HG03280 (cell line): ENCODE measurements around the gene KRT14.
"Not testable (repeated sequence)": the region's sequence is repeated elsewhere in the genome, so short reads cannot be mapped to it uniquely, and the experiment has no call there.

Experiments
- ATAC-seq: cut with Tn5 transposase; IDR thresholded peaks from one replicate; pipeline ENCODE4 v1.9.1; 2021; ENCODE audit warnings: mild to moderate bottlenecking, moderate library complexity; ENCODE audit not compliant: unreplicated experiment

Gene KRT14

GRCh38 chr17:41548844-41549595, 37.7 kb downstream of the KRT14 start:
- ATAC-seq = no peak

- ATAC-seq = no peak
These were observed 38.5 kb downstream of the KRT14 start for GRCh38 chr17:41547921-41548843.

- ATAC-seq = no peak
These were observed 39.3 kb downstream of the KRT14 start for GRCh38 chr17:41547378-41547841.

- ATAC-seq = no peak
These were observed 39.9 kb downstream of the KRT14 start for GRCh38 chr17:41546819-41547218.

- no peak for ATAC-seq
These were observed 40.8 kb downstream of the KRT14 start for GRCh38 chr17:41545829-41546410.

GRCh38 chr17:41544935-41545334, 41.8 kb downstream of the KRT14 start:
- no peak for ATAC-seq

- ATAC-seq = no peak
These were observed 42.2 kb downstream of the KRT14 start for GRCh38 chr17:41544491-41544892.

- not testable (repeated sequence) for ATAC-seq
These were observed 43.9 kb downstream of the KRT14 start for GRCh38 chr17:41542786-41543185.

- ATAC-seq = no peak
These were observed 44.3 kb downstream of the KRT14 start for GRCh38 chr17:41542357-41542756.

- ATAC-seq = no peak
These were observed 45.6 kb downstream of the KRT14 start for GRCh38 chr17:41540921-41541625.

- no peak for ATAC-seq
These were observed 46.6 kb downstream of the KRT14 start for GRCh38 chr17:41539979-41540701.

- ATAC-seq = no peak
These were observed 47.6 kb downstream of the KRT14 start for GRCh38 chr17:41539071-41539492.

GRCh38 chr17:41538565-41538991, 48.1 kb downstream of the KRT14 start:
- ATAC-seq = no peak

GRCh38 chr17:41537990-41538389, 48.7 kb downstream of the KRT14 start:
- ATAC-seq = no peak

GRCh38 chr17:41537614-41537954, 49.1 kb downstream of the KRT14 start:
- ATAC-seq = no peak

GRCh38 chr17:41536741-41537613, 49.7 kb downstream of the KRT14 start:
- ATAC-seq = no peak

- no peak for ATAC-seq
These were observed 50.8 kb downstream of the KRT14 start for GRCh38 chr17:41535764-41536481.

GRCh38 chr17:41534899-41535546, 51.7 kb downstream of the KRT14 start:
- ATAC-seq = no peak
